HL-60 (cell line): ENCODE results near the gene CREBL2.

Source experiments
- REST ChIP-seq: IDR thresholded peaks from 2 replicates; pipeline ENCODE4 v1.6.1; 2012; ENCODE audit warnings: low read depth; ENCODE audit not compliant: insufficient replicate concordance
- TF ChIP-seq, protein P1 (sequence below): IDR thresholded peaks from one replicate; pipeline ENCODE4 v1.5.1; 2011; ENCODE audit warnings: low read length, control low read depth, inconsistent platforms; ENCODE audit not compliant: insufficient read depth

DNA sequence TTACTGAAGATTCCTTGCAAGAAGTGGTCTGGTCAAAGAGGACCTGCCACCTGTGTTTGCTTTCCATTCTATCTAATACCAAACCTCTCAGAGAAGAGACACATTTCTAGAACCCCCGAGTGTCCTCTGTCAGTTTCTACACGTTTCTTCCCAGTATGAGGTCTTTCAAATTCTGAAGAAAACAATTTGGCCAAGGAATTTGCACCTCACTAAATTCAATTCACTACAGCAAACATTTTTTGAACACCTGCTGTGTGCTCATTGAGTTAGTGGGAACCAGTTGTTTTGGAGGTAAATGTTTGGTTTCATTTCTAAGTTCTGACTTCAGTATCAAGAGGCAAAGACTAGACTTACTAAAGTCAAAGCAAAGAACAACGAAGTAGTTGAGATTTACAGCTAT is 64.9 kb downstream of the CREBL2 start:
- TF ChIP-seq REST = no peak
- TF ChIP-seq, protein P1, sequence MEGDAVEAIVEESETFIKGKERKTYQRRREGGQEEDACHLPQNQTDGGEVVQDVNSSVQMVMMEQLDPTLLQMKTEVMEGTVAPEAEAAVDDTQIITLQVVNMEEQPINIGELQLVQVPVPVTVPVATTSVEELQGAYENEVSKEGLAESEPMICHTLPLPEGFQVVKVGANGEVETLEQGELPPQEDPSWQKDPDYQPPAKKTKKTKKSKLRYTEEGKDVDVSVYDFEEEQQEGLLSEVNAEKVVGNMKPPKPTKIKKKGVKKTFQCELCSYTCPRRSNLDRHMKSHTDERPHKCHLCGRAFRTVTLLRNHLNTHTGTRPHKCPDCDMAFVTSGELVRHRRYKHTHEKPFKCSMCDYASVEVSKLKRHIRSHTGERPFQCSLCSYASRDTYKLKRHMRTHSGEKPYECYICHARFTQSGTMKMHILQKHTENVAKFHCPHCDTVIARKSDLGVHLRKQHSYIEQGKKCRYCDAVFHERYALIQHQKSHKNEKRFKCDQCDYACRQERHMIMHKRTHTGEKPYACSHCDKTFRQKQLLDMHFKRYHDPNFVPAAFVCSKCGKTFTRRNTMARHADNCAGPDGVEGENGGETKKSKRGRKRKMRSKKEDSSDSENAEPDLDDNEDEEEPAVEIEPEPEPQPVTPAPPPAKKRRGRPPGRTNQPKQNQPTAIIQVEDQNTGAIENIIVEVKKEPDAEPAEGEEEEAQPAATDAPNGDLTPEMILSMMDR = no peak
